Esophagus (tissue), 2 donors: Measurements from ENCODE around the gene PCDHGA9. TPM values are rescaled to one million over a fixed set of nuclear protein-coding genes. Genes with fewer than 3 reads are reported as not detected.

Experiments
- H3K27ac ChIP-seq, 2 donors: one replicate each; pipeline ENCODE4 v1.5.1; 2013; ENCODE audit warnings: low read depth in 2 of 2, mild to moderate bottlenecking in 2 of 2, inconsistent platforms in 1 of 2, low read length in 1 of 2, moderate library complexity in 1 of 2
- H3K27me3 ChIP-seq, 2 donors: one replicate each; pipeline ENCODE4 v1.6.1; 2013; ENCODE audit warnings: low read length in 2 of 2, control low read depth in 1 of 2, mild to moderate bottlenecking in 1 of 2; ENCODE audit not compliant: insufficient read depth in 2 of 2, control insufficient read depth in 1 of 2
- H3K36me3 ChIP-seq, 2 donors: one replicate each; pipeline ENCODE4 v1.6.1; 2013; ENCODE audit warnings: low read length in 1 of 2; ENCODE audit not compliant: control insufficient read depth in 2 of 2, insufficient read depth in 2 of 2
- H3K4me1 ChIP-seq, 2 donors: one replicate each; pipeline ENCODE4 v1.6.1; 2013; ENCODE audit warnings: low read length in 1 of 2; ENCODE audit not compliant: control insufficient read depth in 2 of 2, insufficient read depth in 2 of 2
- H3K4me3 ChIP-seq, 2 donors: one replicate each; pipeline ENCODE4 v1.5.1; 2013; ENCODE audit warnings: low read length in 2 of 2, mild to moderate bottlenecking in 2 of 2, low read depth in 1 of 2, moderate library complexity in 1 of 2
- H3K9me3 ChIP-seq, 2 donors: one replicate each; pipeline ENCODE4 v1.6.1; 2013; ENCODE audit warnings: mild to moderate bottlenecking in 2 of 2, low read depth in 1 of 2, low read length in 1 of 2, moderate library complexity in 1 of 2; ENCODE audit not compliant: control insufficient read depth in 2 of 2, insufficient read depth in 1 of 2
- WGBS, 2 donors: extraction: QIAGEN DNeasy Blood & Tissue Kit; methylation state at CpG; one replicate each; pipeline ENCODE4 v1.1.7; 2013; 5-methylcytosine and 5-hydroxymethylcytosine counted together
- polyA plus RNA-seq, 2 donors: library from polyadenylated mRNA; stranded (reverse); fragments of 200-250 nt; gene quantifications; one replicate each; pipeline ENCODE4 v1.2.3, GENCODE V29; 2013
- donor health status: healthy with polysubstance abuse.
- donor health status: Bipolar disorder and iron deficiency.

The PCDHGA9 gene
- polyA plus RNA-seq, 2 donors: 0.54 to 0.83 TPM

DNA sequence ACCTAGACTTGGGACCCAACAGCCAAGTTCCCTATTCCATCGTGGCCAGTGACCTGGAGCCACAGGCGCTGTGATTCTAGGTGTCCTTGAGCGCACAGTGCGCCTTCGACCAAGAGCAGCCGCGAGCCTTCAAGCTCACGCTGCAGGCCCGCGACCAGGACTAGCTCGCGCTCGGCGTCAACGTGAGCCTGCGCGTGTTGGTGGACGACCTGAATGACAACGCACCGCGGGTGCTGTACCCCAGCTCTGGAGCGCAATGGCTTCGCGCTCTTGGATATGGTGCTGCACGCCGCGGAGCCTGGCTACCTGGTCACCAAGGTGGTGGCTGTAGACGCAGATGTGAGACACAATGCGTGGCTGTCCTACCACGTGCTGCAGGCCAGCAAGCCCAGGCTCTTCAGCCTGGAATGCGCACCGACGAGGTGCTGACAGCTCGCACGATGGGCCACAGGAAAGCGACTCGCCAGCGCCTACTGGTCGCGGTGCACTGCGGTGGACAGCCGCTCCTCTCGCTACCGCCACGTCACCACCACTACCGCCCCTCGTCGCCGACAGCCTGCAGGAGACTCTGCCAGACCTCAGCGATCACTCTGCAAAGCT, 39.1 kb downstream of the PCDHGA9 start:
- WGBS, 2 donors: 50 to 54% methylated on average over 50 of the region's 50 CpGs
- peaks cover 10 to 16% of the 10 kb centered on the region in 2 donors for H3K9me3 ChIP-seq
- H3K4me3 ChIP-seq: no peak overlapping the region
- no peaks in the 10 kb centered on the region for H3K4me1 ChIP-seq
- no peak overlapping the region for H3K27ac ChIP-seq
- H3K36me3 ChIP-seq: no peaks in the 10 kb centered on the region
- H3K27me3 ChIP-seq: no peaks in the 10 kb centered on the region

Other genes starting within 250 kb of the PCDHGA9 start
- gene PCDHB7, start 230.1 kb upstream of the PCDHGA9 start, polyA plus RNA-seq: under 1 TPM; 0.02 to 0.14 TPM
- gene PCDHB8, start 225.0 kb upstream of the PCDHGA9 start, polyA plus RNA-seq: under 1 TPM; 0.04 TPM
- under 1 TPM; 0.08 to 0.16 TPM for gene PCDHB16, start 220.4 kb upstream of the PCDHGA9 start, polyA plus RNA-seq
- under 1 TPM; 0.16 to 0.18 TPM for gene PCDHB9, start 215.6 kb upstream of the PCDHGA9 start, polyA plus RNA-seq
- under 1 TPM; 0.10 to 0.44 TPM for gene PCDHB10, start 210.4 kb upstream of the PCDHGA9 start, polyA plus RNA-seq
- gene PCDHB11, start 203.2 kb upstream of the PCDHGA9 start, polyA plus RNA-seq: under 1 TPM; 0.16 to 0.47 TPM
- under 1 TPM; 0.08 to 0.15 TPM for gene PCDHB12, start 194.1 kb upstream of the PCDHGA9 start, polyA plus RNA-seq
- under 1 TPM; 0.29 to 0.33 TPM for gene PCDHB13, start 188.9 kb upstream of the PCDHGA9 start, polyA plus RNA-seq
- under 1 TPM; 0.67 to 0.88 TPM for gene PCDHB14, start 179.4 kb upstream of the PCDHGA9 start, polyA plus RNA-seq
- gene PCDHB15, start 157.4 kb upstream of the PCDHGA9 start, polyA plus RNA-seq: under 1 TPM; 0.37 to 0.80 TPM
- gene SLC25A2, start 98.7 kb upstream of the PCDHGA9 start, polyA plus RNA-seq: under 1 TPM; 0.05 to 0.29 TPM
- gene TAF7, start 82.0 kb upstream of the PCDHGA9 start, polyA plus RNA-seq: 10 to 100 TPM; 22.5 to 35.3 TPM
- gene PCDHGA1, start 72.3 kb upstream of the PCDHGA9 start, polyA plus RNA-seq: under 1 TPM; 0.13 to 0.22 TPM
- gene PCDHGA2, start 64.0 kb upstream of the PCDHGA9 start, polyA plus RNA-seq: under 1 TPM; 0.14 to 0.27 TPM
- gene PCDHGA3, start 58.9 kb upstream of the PCDHGA9 start, polyA plus RNA-seq: under 1 TPM; 0.08 to 0.12 TPM
- gene PCDHGB1, start 52.7 kb upstream of the PCDHGA9 start, polyA plus RNA-seq: under 1 TPM; 0.19 to 0.39 TPM
- under 1 TPM; 0.11 to 0.12 TPM for gene PCDHGA4, start 47.8 kb upstream of the PCDHGA9 start, polyA plus RNA-seq
- under 1 TPM; 0.20 to 0.39 TPM for gene PCDHGB2, start 42.8 kb upstream of the PCDHGA9 start, polyA plus RNA-seq
- gene PCDHGA5, start 38.6 kb upstream of the PCDHGA9 start, polyA plus RNA-seq: under 1 TPM; 0.14 to 0.28 TPM
- gene PCDHGB3, start 32.5 kb upstream of the PCDHGA9 start, polyA plus RNA-seq: under 1 TPM; 0.13 to 0.37 TPM
- gene PCDHGA6, start 28.9 kb upstream of the PCDHGA9 start, polyA plus RNA-seq: under 1 TPM; 0.36 to 0.63 TPM
- gene PCDHGA7, start 20.0 kb upstream of the PCDHGA9 start, polyA plus RNA-seq: under 1 TPM; 0.24 to 0.53 TPM
- under 1 TPM; 0.36 to 0.37 TPM for gene PCDHGB4, start 15.1 kb upstream of the PCDHGA9 start, polyA plus RNA-seq
- gene PCDHGA8, start 10.1 kb upstream of the PCDHGA9 start, polyA plus RNA-seq: under 1 TPM; 0.06 to 0.29 TPM
- gene PCDHGB5, start 4.8 kb upstream of the PCDHGA9 start, polyA plus RNA-seq: 1 to 10 TPM; 1.0 to 1.7 TPM
- gene PCDHGB6, start 5.2 kb downstream of the PCDHGA9 start, polyA plus RNA-seq: under 1 TPM; 0.60 to 0.92 TPM
- gene PCDHGA10, start 10.2 kb downstream of the PCDHGA9 start, polyA plus RNA-seq: 1 to 10 TPM; 1.1 to 1.2 TPM
- 1 to 10 TPM; 1.2 to 1.4 TPM for gene PCDHGB7, start 14.9 kb downstream of the PCDHGA9 start, polyA plus RNA-seq
- gene PCDHGA11, start 18.3 kb downstream of the PCDHGA9 start, polyA plus RNA-seq: under 1 TPM; 0.44 to 0.75 TPM
- gene PCDHGA12, start 27.7 kb downstream of the PCDHGA9 start, polyA plus RNA-seq: under 1 TPM; 0.34 to 0.65 TPM
- 10 to 100 TPM; 25.8 to 32.1 TPM for gene PCDHGC3, start 73.2 kb downstream of the PCDHGA9 start, polyA plus RNA-seq
- under 1 TPM; 0.05 to 0.45 TPM for gene PCDHGC4, start 82.3 kb downstream of the PCDHGA9 start, polyA plus RNA-seq
- gene PCDHGC5, start 86.3 kb downstream of the PCDHGA9 start, polyA plus RNA-seq: under 1 TPM; 0.05 to 0.43 TPM
- 10 to 100 TPM; 84.2 to 84.5 TPM for gene DIAPH1, start 216.2 kb downstream of the PCDHGA9 start, polyA plus RNA-seq
- gene HDAC3, start 234.1 kb downstream of the PCDHGA9 start, polyA plus RNA-seq: 10 to 100 TPM; 38.9 to 46.3 TPM
- 1 to 10 TPM; 6.3 to 6.7 TPM for gene RELL2, start 234.2 kb downstream of the PCDHGA9 start, polyA plus RNA-seq
- gene FCHSD1, start 248.6 kb downstream of the PCDHGA9 start, polyA plus RNA-seq: 10 to 100 TPM; 10.3 to 16.2 TPM